Testis (tissue), 3 donors: ENCODE measurements around the gene EGFR. TPM values are rescaled to one million over a fixed set of nuclear protein-coding genes. Genes with fewer than 3 reads are reported as not detected.

Experiments used
- DNase-seq: peaks from one replicate; pipeline ENCODE4 v3.0.0-alpha.2; 2019
- H3K27ac ChIP-seq, 2 donors: fragments of 200-600 bp; sonication (generic); one replicate each; pipeline ENCODE4 v1.5.1; 2019
- H3K27me3 ChIP-seq: fragments of 200-600 bp; sonication (generic); one replicate; pipeline ENCODE4 v1.5.1; 2019
- H3K36me3 ChIP-seq: fragments of 200-600 bp; sonication (generic); one replicate; pipeline ENCODE4 v1.5.1; 2017; ENCODE audit warnings: low read depth; ENCODE audit errors: missing control alignments
- H3K4me1 ChIP-seq: fragments of 200-600 bp; sonication (generic); one replicate; pipeline ENCODE4 v1.5.1; 2019
- H3K4me3 ChIP-seq, 2 donors: fragments of 200-600 bp; sonication (generic); one replicate each; pipeline ENCODE4 v1.5.1; 2017 to 2019
- H3K9me3 ChIP-seq: fragments of 200-600 bp; sonication (generic); one replicate; pipeline ENCODE4 v1.5.1; 2017
- CTCF ChIP-seq, 3 experiments: fragments of 450-650 bp in 2 of 3; fragments of 200-600 bp in 1 of 3; sonication (generic) in 1 of 3; IDR thresholded peaks; one replicate each; pipeline ENCODE4 v1.5.1; 2016 to 2019; ENCODE audit warnings: antibody characterized with exemption in 3 of 3, mild to moderate bottlenecking in 2 of 3, moderate library complexity in 1 of 3
- POLR2A ChIP-seq: fragments of 450-650 bp; IDR thresholded peaks from one replicate; pipeline ENCODE4 v1.6.1; 2017; ENCODE audit warnings: antibody characterized with exemption, mild to moderate bottlenecking, moderate library complexity
- WGBS, 2 donors: methylation state at CpG; one replicate each; pipeline ENCODE4 v1.1.5; 2018; 5-methylcytosine and 5-hydroxymethylcytosine counted together
- intact Hi-C: fragments of 100-400 bp; cut with DNase I; formaldehyde crosslinking; loops from one replicate; pipeline ENCODE4 v1.15.1; 2023; ENCODE audit warnings: low total_unique reads
- polyA plus RNA-seq: library from polyadenylated mRNA; stranded (reverse); fragments of 350-450 nt; fragmentation: Illumina TruSeq; extraction: RNeasy Lipid Tissue Mini Kit (QIAGEN cat#74804); gene quantifications from one replicate; pipeline ENCODE4 v1.2.3, GENCODE V29; 2014; ENCODE audit warnings: low read depth, low replicate concordance; ENCODE audit not compliant: insufficient read depth
- total RNA-seq, 2 donors: library from RNA; depleted of rRNA; stranded (reverse); fragments of >200 nt; gene quantifications; one replicate each; pipeline ENCODE4 v1.2.3, GENCODE V29; 2016

Gene EGFR
- total and polyA plus RNA-seq, 3 donors from 2014 or later = 11.0 to 45.0 (median 18.2) TPM

GRCh38 chr7:55094092-55094690 lies 75.4 kb downstream of the EGFR start:
- H3K4me1 ChIP-seq = peaks cover 18% of the 10 kb centered on the region
- H3K27ac ChIP-seq = peak overlapping the region in 1 of 2 donors; percentile 3
- 34 to 53% methylated on average over 1 to 5 of the region's 5 CpGs for WGBS, 2 donors

GRCh38 chr7:55095672-55096071 lies 76.9 kb downstream of the EGFR start:
- Histone ChIP-seq H3K27me3 (no peaks in the 10 kb centered on the region), H3K4me3 (no peak overlapping the region), H3K4me1 (peaks cover 31% of the 10 kb centered on the region), H3K9me3 (no peaks in the 10 kb centered on the region), H3K36me3 (no peaks in the 10 kb centered on the region), H3K27ac (no peak overlapping the region)
- intact Hi-C loops = no loop called here
- TF ChIP-seq CTCF (IDR thresholded peaks at IDR 0.05) (no peak), POLR2A (no peak)
- WGBS, 2 donors = 78 to 79% methylated on average over 4 of the region's 4 CpGs
- no peak for DNase-seq

More at GRCh38 chr7:55094092-55094690, 75.4 kb downstream of the EGFR start:
- intact Hi-C loops = no loop called here
- DNase-seq = no peak
- Histone ChIP-seq H3K27me3 (no peaks in the 10 kb centered on the region), H3K9me3 (no peaks in the 10 kb centered on the region), H3K4me3 (no peak overlapping the region), H3K36me3 (no peaks in the 10 kb centered on the region)
- TF ChIP-seq CTCF (IDR thresholded peaks at IDR 0.05) (no peak), POLR2A (no peak)

GRCh38 chr7:55096323-55096722 lies 77.5 kb downstream of the EGFR start:
- no peak overlapping the region for H3K4me3 ChIP-seq
- 59 to 74% methylated on average over 11 of the region's 11 CpGs for WGBS, 2 donors
- no peaks in the 10 kb centered on the region for H3K27me3 ChIP-seq
- H3K9me3 ChIP-seq = no peaks in the 10 kb centered on the region
- H3K4me1 ChIP-seq = peaks cover 37% of the 10 kb centered on the region
- no peak for TF ChIP-seq CTCF (IDR thresholded peaks at IDR 0.05)
- no peak for TF ChIP-seq POLR2A
- no peaks in the 10 kb centered on the region for H3K36me3 ChIP-seq
- peak overlapping the region in 1 of 2 donors; percentile 21 for H3K27ac ChIP-seq
- intact Hi-C loops = no loop called here
- no peak for DNase-seq

- H3K9me3 ChIP-seq = no peaks in the 10 kb centered on the region
- H3K27ac ChIP-seq = no peak overlapping the region
- no peak for TF ChIP-seq CTCF (IDR thresholded peaks at IDR 0.05)
- TF ChIP-seq POLR2A = no peak
- no peaks in the 10 kb centered on the region for H3K27me3 ChIP-seq
- no peak overlapping the region for H3K4me3 ChIP-seq
- H3K36me3 ChIP-seq = no peaks in the 10 kb centered on the region
- 81 to 87% methylated on average over 4 of the region's 4 CpGs for WGBS, 2 donors
- intact Hi-C loops = no loop called here
- DNase-seq = no peak
- peaks cover 43% of the 10 kb centered on the region for H3K4me1 ChIP-seq
Measured at GRCh38 chr7:55097100-55097499, 78.3 kb downstream of the EGFR start.
